ENCODE measurements around the gene DYDC2.

Gene DYDC2

GRCh38 chr10:80400136-80400804 lies 43.7 kb downstream of the DYDC2 start:
- no peak overlapping the region for H3K4me3 ChIP-seq (ENCODE audit: low read depth, low read length)
- in situ Hi-C loops (cut with HindIII; ENCODE audit: low sequenced_read_pairs): loop anchor here (5.0 kb wide), 1 partner anchor 107 kb away; no protein-coding TSS in a partner anchor
- no peak for DNase-seq (ENCODE audit: low read depth)
- no peak for TF ChIP-seq CTCF (IDR thresholded peaks at IDR 0.05; ENCODE audit: low read depth, low read length, missing control alignments)

DNA sequence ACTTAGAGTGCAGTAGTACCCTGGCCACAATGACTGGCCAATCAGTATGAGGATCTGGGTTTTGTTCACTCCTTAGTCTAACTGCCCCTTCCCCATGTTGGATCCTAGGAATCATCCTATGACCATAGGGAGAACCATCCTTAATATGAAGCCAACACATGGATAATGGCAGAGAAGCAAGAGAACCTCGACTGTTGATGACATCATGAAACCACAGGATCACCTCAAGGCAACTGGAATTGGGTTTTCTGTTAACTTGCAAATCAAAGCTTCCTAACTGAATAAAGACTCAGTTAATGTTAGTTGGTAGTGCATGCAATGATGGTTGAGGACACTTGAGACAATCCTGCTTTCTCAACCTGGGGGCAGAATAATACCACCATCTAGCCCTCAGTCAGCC lies 48.5 kb downstream of the DYDC2 start:
- in situ Hi-C loops (cut with HindIII; ENCODE audit: low sequenced_read_pairs): no loop called here
- no peak for TF ChIP-seq CTCF (IDR thresholded peaks at IDR 0.05; ENCODE audit: low read depth, low read length, missing control alignments)
- no peak overlapping the region for H3K4me3 ChIP-seq (ENCODE audit: low read depth, low read length)
- no peak for DNase-seq (ENCODE audit: low read depth)

DNA sequence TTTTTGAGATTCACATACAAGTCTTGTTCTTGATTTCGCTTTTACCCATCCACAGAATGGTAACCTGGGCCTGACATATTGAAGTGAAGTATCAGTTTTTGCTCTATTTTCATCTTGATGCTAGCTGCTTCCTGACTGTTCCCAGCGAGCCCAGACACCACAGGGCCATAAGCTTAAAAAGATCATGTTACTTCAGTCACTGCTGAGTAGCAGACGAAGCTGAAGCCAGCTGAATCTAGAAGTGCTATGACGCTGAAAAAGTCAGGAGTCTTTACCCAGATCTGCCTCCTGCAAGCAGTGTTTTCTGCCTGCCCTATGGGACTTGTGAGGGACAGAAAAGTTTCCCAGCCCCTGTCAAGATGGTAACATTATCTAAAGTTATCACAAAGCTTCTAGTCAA lies 49.0 kb downstream of the DYDC2 start:
- DNase-seq (ENCODE audit: low read depth): no peak
- in situ Hi-C loops (cut with HindIII; ENCODE audit: low sequenced_read_pairs): no loop called here
- no peak overlapping the region for H3K4me3 ChIP-seq (ENCODE audit: low read depth, low read length)
- no peak for TF ChIP-seq CTCF (IDR thresholded peaks at IDR 0.05; ENCODE audit: low read depth, low read length, missing control alignments)

DNA sequence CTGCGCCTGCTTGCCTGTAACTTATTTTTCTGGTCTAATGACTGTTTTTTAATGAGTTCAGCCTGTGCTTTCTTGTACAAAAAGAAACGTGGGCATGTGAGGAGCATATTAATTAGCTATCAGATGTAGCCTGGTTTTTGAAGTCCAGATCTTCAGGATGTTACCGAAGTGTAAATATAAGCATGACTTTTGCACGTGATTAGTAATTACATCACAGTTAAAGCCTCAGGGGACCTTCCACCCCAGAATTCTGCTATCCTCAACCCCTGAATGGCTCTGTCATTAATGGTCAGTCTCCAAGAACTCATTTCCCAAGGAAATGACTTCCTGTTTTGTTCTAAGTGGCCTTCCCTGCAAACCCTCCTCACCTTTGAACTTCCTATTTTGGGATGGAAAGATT lies 49.6 kb downstream of the DYDC2 start:
- DNase-seq (ENCODE audit: low read depth): no peak
- TF ChIP-seq CTCF (IDR thresholded peaks at IDR 0.05; ENCODE audit: low read depth, low read length, missing control alignments): no peak
- in situ Hi-C loops (cut with HindIII; ENCODE audit: low sequenced_read_pairs): no loop called here
- H3K4me3 ChIP-seq (ENCODE audit: low read depth, low read length): no peak overlapping the region

GRCh38 chr10:80407812-80408241 lies 51.2 kb downstream of the DYDC2 start:
- in situ Hi-C loops (cut with HindIII; ENCODE audit: low sequenced_read_pairs): no loop called here
- no peak for DNase-seq (ENCODE audit: low read depth)
- H3K4me3 ChIP-seq (ENCODE audit: low read depth, low read length): peak overlapping the region; percentile 63
- no peak for TF ChIP-seq CTCF (IDR thresholded peaks at IDR 0.05; ENCODE audit: low read depth, low read length, missing control alignments)

DNA sequence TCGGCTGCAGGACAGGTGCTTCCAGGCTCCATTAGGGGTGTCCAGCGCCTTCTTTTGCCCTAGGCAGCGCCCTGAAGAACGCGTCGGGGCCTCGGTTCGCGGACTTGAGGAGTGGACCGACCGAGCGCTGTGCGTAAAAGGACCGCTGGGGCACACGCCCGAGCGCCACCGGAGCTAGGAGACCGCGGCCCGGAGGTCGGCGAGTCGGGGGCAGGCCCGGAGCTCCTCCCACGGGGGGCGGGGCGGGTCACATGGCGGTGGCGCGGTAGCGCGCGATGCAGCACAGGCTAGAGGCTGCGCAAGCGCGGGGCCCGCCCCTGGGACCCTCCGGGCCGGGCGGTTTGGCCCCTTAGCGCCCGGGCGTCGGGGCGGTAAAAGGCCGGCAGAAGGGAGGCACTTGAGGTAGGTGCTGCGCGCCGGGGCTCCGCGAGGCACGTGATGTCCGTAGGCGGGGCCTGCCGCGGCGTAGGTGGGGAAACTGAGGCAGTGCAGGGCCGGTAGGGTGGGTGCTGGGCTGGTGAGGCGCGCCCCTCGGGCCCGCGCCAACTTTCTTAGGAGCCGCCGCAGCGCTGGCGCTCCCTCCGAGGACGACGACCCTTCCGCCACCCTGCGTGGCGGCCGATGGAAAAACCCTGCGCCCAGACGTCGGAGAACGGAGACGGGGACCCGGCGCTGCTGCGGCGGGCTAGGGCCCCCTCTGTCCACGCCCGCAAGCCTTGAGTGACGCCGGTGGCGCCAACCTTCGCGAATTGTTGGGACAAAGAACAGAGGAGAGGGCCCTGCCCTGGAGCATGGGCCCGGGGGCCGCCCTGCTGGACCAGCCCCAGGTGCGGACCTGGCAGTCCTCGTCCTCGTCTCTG lies 51.9 kb downstream of the DYDC2 start, which contains the start of gene PRXL2A:
Gene PRXL2A (plus strand): TSS at position 310 of the 860 bp plus-strand sequence. CDS start 11,917 bp downstream, outside the sequence.
- DNase-seq (ENCODE audit: low read depth): no peak
- in situ Hi-C loops (cut with HindIII; ENCODE audit: low sequenced_read_pairs): no loop called here
- TF ChIP-seq CTCF (IDR thresholded peaks at IDR 0.05; ENCODE audit: low read depth, low read length, missing control alignments): no peak
- peak within 1 kb of the TSS; percentile 63 for H3K4me3 ChIP-seq (ENCODE audit: low read depth, low read length)

Data from astrocyte of the cerebellum (primary cell).